HepG2 (cell line): ENCODE data around the gene CLDN4. TPM values are rescaled to one million over a fixed set of nuclear protein-coding genes. Genes with fewer than 3 reads are reported as not detected.

Source experiments
- AKAP8 ChIP-seq: sonication (generic); formaldehyde crosslinking; IDR thresholded peaks from 2 replicates; pipeline ENCODE4 v1.5.1; 2020; ENCODE audit warnings: mild to moderate bottlenecking, missing genetic modification reagents
- BORCS8-MEF2B ChIP-seq: sonication (generic); formaldehyde crosslinking; IDR thresholded peaks from 2 replicates; pipeline ENCODE4 v1.8.0; 2022; ENCODE audit warnings: mild to moderate bottlenecking, missing genetic modification reagents
- HNRNPK ChIP-seq: fragments of 200-400 bp; formaldehyde crosslinking; IDR thresholded peaks from 2 replicates; pipeline ENCODE4 v1.6.1; 2018; ENCODE audit warnings: low read length, low read depth, moderate library complexity, mild to moderate bottlenecking; ENCODE audit not compliant: poor library complexity, severe bottlenecking
- HNRNPL ChIP-seq: fragments of 200-400 bp; formaldehyde crosslinking; IDR thresholded peaks from 2 replicates; pipeline ENCODE4 v1.6.1; 2017; ENCODE audit warnings: mild to moderate bottlenecking, low read depth, low read length
- LCORL ChIP-seq, 2 experiments: fragments of 450-650 bp in 1 of 2; sonication (generic) in 1 of 2; formaldehyde crosslinking in 1 of 2; IDR thresholded peaks; 2 replicates each; pipeline versions ENCODE4 v1.5.0 to v1.6.1; 2017 to 2020; ENCODE audit warnings: antibody characterized with exemption in 1 of 2, missing genetic modification reagents in 1 of 2
- MED13 ChIP-seq: sonication (generic); formaldehyde crosslinking; IDR thresholded peaks from 2 replicates; pipeline ENCODE4 v1.5.0; 2020; ENCODE audit warnings: missing genetic modification reagents
- MYC ChIP-seq: sonication (generic); formaldehyde crosslinking; IDR thresholded peaks from 2 replicates; pipeline ENCODE4 v1.9.0; 2021; ENCODE audit warnings: missing genetic modification reagents, borderline replicate concordance
- NFIC ChIP-seq: IDR thresholded peaks from 2 replicates; pipeline ENCODE4 v1.6.1; 2012; ENCODE audit warnings: mild to moderate bottlenecking, low read length, inconsistent platforms
- NRL ChIP-seq: sonication (generic); formaldehyde crosslinking; IDR thresholded peaks from 2 replicates; pipeline ENCODE4 v1.5.0; 2020; ENCODE audit warnings: missing genetic modification reagents, mild to moderate bottlenecking, moderate library complexity, borderline replicate concordance
- PPARG ChIP-seq: conservative IDR thresholded peaks from 2 replicates; pipeline ENCODE4 v1.6.1; 2016; ENCODE audit warnings: missing biosample characterization, missing genetic modification reagents
- RBFOX2 ChIP-seq: fragments of 200-400 bp; formaldehyde crosslinking; IDR thresholded peaks from 2 replicates; pipeline ENCODE4 v1.6.1; 2017; ENCODE audit warnings: low read depth, mild to moderate bottlenecking, low read length
- RBM22 ChIP-seq: fragments of 200-400 bp; formaldehyde crosslinking; optimal IDR thresholded peaks from 2 replicates; pipeline ENCODE3; 2017; ENCODE audit warnings: mild to moderate bottlenecking, low read length, moderate library complexity
- YEATS2 ChIP-seq: sonication (generic); formaldehyde crosslinking; IDR thresholded peaks from 2 replicates; pipeline ENCODE4 v1.4.0; 2020; ENCODE audit warnings: missing genetic modification reagents, borderline replicate concordance
- ZBTB7A ChIP-seq: sonication (generic); formaldehyde crosslinking; IDR thresholded peaks from 2 replicates; pipeline ENCODE4 v1.8.0; 2022; ENCODE audit warnings: mild to moderate bottlenecking, missing genetic modification reagents
- ZFX ChIP-seq: sonication (generic); formaldehyde crosslinking; IDR thresholded peaks from 2 replicates; pipeline ENCODE4 v1.4.0; 2020; ENCODE audit warnings: mild to moderate bottlenecking, low read depth, missing genetic modification reagents, moderate library complexity
- ZMAT3 ChIP-seq: sonication (generic); formaldehyde crosslinking; conservative IDR thresholded peaks from 2 replicates; pipeline ENCODE4 v1.7.0; 2021; ENCODE audit warnings: missing genetic modification reagents
- ZNF296 ChIP-seq: sonication (generic); formaldehyde crosslinking; conservative IDR thresholded peaks from 2 replicates; pipeline ENCODE4 v1.5.0; 2020; ENCODE audit warnings: mild to moderate bottlenecking, missing genetic modification reagents
- ZNF383 ChIP-seq: sonication (generic); formaldehyde crosslinking; IDR thresholded peaks from 2 replicates; pipeline ENCODE4 v1.4.0; 2020; ENCODE audit warnings: missing genetic modification reagents, mild to moderate bottlenecking, borderline replicate concordance
- ZNF451 ChIP-seq: sonication (generic); formaldehyde crosslinking; IDR thresholded peaks from 2 replicates; pipeline ENCODE4 v1.5.0; 2020; ENCODE audit warnings: mild to moderate bottlenecking, missing genetic modification reagents
- polyA plus RNA-seq, 8 experiments: library from polyadenylated mRNA; depleted of rRNA in 3 of 8; stranded (reverse) in 7 of 8; unstranded in 1 of 8; fragments of >200 nt; fragmentation: Illumina TruSeq in 4 of 8; extraction: Trizol in 4 of 8; gene quantifications; 2 replicates each; pipeline versions ENCODE4 v1.2.1 to v1.2.3, GENCODE V29; 2011 to 2016; ENCODE audit warnings: low read depth in 4 of 8, missing spikeins in 1 of 8, mixed read lengths in 1 of 8; ENCODE audit not compliant: insufficient read depth in 1 of 8
- total RNA-seq, 5 experiments: library from RNA; depleted of rRNA; stranded (reverse); fragments of >200 nt; fragmentation: Illumina TruSeq; extraction: Trizol; gene quantifications; 2 replicates each; pipeline ENCODE4 v1.2.3, GENCODE V29; 2016; ENCODE audit warnings: low read depth in 1 of 5
- TF ChIP-seq, protein P1 (sequence below): sonication (generic); formaldehyde crosslinking; IDR thresholded peaks from 2 replicates; pipeline ENCODE4 v1.8.1; 2022; ENCODE audit warnings: mild to moderate bottlenecking, missing genetic modification reagents
- TF ChIP-seq, protein P2 (sequence below): IDR thresholded peaks from 2 replicates; pipeline ENCODE4 v1.6.1; 2016; ENCODE audit warnings: missing compliant biosample characterization, missing genetic modification reagents, borderline replicate concordance
- TF ChIP-seq, protein P3 (sequence below): IDR thresholded peaks from 2 replicates; pipeline ENCODE4 v1.6.1; 2016; ENCODE audit warnings: low read depth, control low read depth
- TF ChIP-seq, protein P4 (sequence below): sonication (generic); formaldehyde crosslinking; IDR thresholded peaks from 2 replicates; pipeline ENCODE4 v1.4.0; 2020; ENCODE audit warnings: missing genetic modification reagents, low read depth, mild to moderate bottlenecking, borderline replicate concordance
- TF ChIP-seq, protein P5 (sequence below): IDR thresholded peaks from 2 replicates; pipeline ENCODE4 v1.6.1; 2016; ENCODE audit warnings: mild to moderate bottlenecking, missing biosample characterization, missing genetic modification reagents

The CLDN4 gene
- total and polyA plus RNA-seq, 2 of the 13 experiments (the other 11 are each of a cell fraction or from before 2014, with no cell fraction given), result 28.2 to 35.7 TPM

DNA sequence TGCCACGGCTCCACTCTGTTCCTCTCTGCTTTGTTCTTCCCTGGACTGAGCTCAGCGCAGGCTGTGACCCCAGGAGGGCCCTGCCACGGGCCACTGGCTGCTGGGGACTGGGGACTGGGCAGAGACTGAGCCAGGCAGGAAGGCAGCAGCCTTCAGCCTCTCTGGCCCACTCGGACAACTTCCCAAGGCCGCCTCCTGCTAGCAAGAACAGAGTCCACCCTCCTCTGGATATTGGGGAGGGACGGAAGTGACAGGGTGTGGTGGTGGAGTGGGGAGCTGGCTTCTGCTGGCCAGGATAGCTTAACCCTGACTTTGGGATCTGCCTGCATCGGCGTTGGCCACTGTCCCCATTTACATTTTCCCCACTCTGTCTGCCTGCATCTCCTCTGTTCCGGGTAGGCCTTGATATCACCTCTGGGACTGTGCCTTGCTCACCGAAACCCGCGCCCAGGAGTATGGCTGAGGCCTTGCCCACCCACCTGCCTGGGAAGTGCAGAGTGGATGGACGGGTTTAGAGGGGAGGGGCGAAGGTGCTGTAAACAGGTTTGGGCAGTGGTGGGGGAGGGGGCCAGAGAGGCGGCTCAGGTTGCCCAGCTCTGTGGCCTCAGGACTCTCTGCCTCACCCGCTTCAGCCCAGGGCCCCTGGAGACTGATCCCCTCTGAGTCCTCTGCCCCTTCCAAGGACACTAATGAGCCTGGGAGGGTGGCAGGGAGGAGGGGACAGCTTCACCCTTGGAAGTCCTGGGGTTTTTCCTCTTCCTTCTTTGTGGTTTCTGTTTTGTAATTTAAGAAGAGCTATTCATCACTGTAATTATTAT, 1.2 kb downstream of the CLDN4 start (continued):
- peak; percentile 84 for TF ChIP-seq ZFX
- TF ChIP-seq HNRNPK, result no peak
- TF ChIP-seq RBFOX2, result peak; percentile 4; the same call in 1 of the 2 replicates
- peak; percentile 77; the same call in 1 of the 2 replicates for TF ChIP-seq YEATS2 (CRISPR knock-in tag)
- 0 out of 2 replicates have a peak, but pooled peaks have one; percentile 13 for TF ChIP-seq MYC (CRISPR knock-in tag)
- 0 out of 2 replicates have a peak, but pooled peaks have one; percentile 29 for TF ChIP-seq ZNF383
- TF ChIP-seq, protein P1, sequence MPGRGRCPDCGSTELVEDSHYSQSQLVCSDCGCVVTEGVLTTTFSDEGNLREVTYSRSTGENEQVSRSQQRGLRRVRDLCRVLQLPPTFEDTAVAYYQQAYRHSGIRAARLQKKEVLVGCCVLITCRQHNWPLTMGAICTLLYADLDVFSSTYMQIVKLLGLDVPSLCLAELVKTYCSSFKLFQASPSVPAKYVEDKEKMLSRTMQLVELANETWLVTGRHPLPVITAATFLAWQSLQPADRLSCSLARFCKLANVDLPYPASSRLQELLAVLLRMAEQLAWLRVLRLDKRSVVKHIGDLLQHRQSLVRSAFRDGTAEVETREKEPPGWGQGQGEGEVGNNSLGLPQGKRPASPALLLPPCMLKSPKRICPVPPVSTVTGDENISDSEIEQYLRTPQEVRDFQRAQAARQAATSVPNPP, result no peak
- TF ChIP-seq PPARG (CRISPR knock-in tag), result 0 out of 2 replicates have a peak, but pooled peaks have one; percentile 13
- 0 out of 2 replicates have a peak, but pooled peaks have one; percentile 64 for TF ChIP-seq ZNF451 (CRISPR knock-in tag)
- TF ChIP-seq LCORL (IDR thresholded peaks at IDR 0.05), result no peak
- TF ChIP-seq LCORL (CRISPR knock-in tag; IDR thresholded peaks at IDR 0.05), result peak; percentile 78; the same call in 1 of the 2 replicates
- TF ChIP-seq BORCS8-MEF2B (CRISPR knock-in tag), result peak; percentile 43; the same call in 1 of the 2 replicates
- TF ChIP-seq NFIC, result no peak
- TF ChIP-seq NRL, result 0 out of 2 replicates have a peak, but pooled peaks have one; percentile 62
- peak; percentile 83 for TF ChIP-seq ZMAT3 (CRISPR knock-in tag)
- TF ChIP-seq, protein P2, sequence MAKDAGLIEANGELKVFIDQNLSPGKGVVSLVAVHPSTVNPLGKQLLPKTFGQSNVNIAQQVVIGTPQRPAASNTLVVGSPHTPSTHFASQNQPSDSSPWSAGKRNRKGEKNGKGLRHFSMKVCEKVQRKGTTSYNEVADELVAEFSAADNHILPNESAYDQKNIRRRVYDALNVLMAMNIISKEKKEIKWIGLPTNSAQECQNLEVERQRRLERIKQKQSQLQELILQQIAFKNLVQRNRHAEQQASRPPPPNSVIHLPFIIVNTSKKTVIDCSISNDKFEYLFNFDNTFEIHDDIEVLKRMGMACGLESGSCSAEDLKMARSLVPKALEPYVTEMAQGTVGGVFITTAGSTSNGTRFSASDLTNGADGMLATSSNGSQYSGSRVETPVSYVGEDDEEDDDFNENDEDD (CRISPR knock-in tag), result peak; percentile 23; the same call in 1 of the 2 replicates
- peak; percentile 38; the same call in 1 of the 2 replicates for TF ChIP-seq HNRNPL
- TF ChIP-seq, protein P3, sequence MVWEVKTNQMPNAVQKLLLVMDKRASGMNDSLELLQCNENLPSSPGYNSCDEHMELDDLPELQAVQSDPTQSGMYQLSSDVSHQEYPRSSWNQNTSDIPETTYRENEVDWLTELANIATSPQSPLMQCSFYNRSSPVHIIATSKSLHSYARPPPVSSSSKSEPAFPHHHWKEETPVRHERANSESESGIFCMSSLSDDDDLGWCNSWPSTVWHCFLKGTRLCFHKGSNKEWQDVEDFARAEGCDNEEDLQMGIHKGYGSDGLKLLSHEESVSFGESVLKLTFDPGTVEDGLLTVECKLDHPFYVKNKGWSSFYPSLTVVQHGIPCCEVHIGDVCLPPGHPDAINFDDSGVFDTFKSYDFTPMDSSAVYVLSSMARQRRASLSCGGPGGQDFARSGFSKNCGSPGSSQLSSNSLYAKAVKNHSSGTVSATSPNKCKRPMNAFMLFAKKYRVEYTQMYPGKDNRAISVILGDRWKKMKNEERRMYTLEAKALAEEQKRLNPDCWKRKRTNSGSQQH (CRISPR knock-in tag), result no peak
- peak; percentile 13; the same call in 1 of the 2 replicates for TF ChIP-seq ZBTB7A (CRISPR knock-in tag)
- TF ChIP-seq, protein P4, sequence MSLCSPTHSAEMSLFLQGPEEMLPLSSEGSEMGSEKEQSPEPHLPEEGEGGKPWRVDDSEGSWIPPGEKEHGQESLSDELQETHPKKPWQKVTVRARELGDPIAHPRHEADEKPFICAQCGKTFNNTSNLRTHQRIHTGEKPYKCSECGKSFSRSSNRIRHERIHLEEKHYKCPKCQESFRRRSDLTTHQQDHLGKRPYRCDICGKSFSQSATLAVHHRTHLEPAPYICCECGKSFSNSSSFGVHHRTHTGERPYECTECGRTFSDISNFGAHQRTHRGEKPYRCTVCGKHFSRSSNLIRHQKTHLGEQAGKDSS, result 0 out of 2 replicates have a peak, but pooled peaks have one; percentile 52
- no peak for TF ChIP-seq AKAP8 (CRISPR knock-in tag)
- TF ChIP-seq, protein P5, sequence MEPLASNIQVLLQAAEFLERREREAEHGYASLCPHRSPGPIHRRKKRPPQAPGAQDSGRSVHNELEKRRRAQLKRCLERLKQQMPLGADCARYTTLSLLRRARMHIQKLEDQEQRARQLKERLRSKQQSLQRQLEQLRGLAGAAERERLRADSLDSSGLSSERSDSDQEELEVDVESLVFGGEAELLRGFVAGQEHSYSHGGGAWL, result peak; percentile 50; the same call in 1 of the 2 replicates
- TF ChIP-seq RBM22, result no peak
- no peak for TF ChIP-seq MED13
- TF ChIP-seq ZNF296, result 0 out of 2 replicates have a peak, but pooled peaks have one; percentile 64
